Dermis microvascular lymphatic vessel endothelial cell (primary cell): Measurements from ENCODE around the gene TARBP1. TPM values are rescaled to one million over a fixed set of nuclear protein-coding genes. Genes with fewer than 3 reads are reported as not detected.
"Not testable (repeated sequence)": the region's sequence is repeated elsewhere in the genome, so short reads cannot be mapped to it uniquely, and the experiment has no call there.

Experiments
- DNase-seq, 2 donors: peaks; one replicate each; pipeline versions ENCODE4 v3.0.0 to v3.0.0-alpha.2; 2010; ENCODE audit warnings: low read depth in 2 of 2
- total RNA-seq: library from RNA; depleted of rRNA; stranded (reverse); fragments of >200 nt; gene quantifications from 2 replicates; pipeline ENCODE4 v1.2.1, GENCODE V29; 2014

Gene TARBP1
- total RNA-seq, 1 donor from 2014 or later, result 14.4 TPM

DNA sequence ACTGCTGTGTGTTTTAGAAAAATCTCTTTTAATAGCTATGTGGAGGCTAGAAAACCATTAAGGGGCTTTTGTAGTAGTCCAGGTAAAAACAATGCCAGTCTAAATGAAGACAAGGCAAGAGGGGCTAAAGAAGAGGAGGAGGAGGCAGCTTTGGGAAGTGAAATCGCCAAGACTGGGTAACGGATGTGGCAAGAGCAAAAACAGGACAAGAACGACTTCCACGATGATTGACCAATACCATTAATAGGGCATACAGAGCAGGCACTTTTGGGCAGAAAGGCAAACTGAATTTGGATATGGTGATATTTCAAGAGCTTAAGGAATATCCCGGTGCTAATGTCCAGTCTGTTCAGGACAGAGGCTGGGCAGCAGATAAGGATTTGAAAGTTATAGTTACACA lies 83.7 kb downstream of the TARBP1 start:
- DNase-seq, result no peak

DNA sequence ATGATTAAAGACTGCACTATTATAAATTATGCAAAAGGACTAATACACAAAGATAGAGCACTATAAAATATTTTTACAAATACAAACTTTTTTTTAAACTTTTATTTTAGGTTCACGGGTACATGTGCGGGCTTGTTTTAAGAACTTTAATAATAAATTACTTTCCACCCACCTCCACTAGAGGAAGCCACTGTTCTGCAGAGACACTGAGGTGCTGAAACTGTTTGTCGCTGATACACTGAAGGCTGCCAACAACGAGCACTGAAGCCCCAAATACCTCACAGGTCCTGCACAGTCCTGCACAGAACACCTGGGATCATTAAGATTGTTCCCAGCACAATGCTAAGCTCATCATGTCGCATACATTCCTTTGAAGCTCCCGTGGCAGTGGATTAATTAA lies 85.8 kb downstream of the TARBP1 start:
- no peak for DNase-seq

DNA sequence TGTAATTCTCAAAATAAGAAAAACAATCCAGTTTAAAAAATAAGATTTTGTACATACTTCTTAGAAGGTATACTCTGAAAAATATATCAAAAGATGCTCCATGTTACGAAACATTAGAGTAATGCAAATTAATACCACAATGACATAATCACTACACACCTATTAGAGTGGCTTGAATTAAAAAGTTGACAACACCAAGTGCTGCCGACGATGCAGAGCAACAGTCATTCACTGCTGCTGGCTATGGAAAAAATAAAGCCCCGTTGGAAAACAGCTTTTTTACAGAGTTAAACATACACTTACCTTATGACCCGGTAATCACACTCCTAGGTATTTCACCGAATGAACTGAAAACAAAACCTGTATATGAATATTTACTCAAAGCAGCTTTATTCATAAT lies 90.9 kb downstream of the TARBP1 start:
- DNase-seq, result no peak

DNA sequence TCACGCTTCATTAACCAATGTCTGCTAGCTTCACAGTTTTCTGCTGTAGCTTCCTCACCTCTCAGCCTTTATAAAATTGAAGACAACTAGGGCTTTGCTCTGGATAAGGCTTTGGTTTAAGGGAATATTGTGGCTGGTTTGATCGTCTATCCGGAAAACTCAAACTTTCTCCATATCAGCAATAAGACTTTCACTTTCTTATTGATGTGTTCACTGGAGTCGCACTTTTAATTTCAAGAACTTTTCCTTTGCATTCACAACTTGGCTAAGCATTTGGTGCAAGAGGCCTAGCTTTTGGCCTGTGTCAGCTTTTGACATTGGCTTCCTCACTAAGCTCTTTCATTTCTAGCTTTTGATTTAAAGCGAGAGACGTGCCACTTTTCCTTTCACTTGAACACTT lies 92.9 kb downstream of the TARBP1 start:
- DNase-seq, result no peak

DNA sequence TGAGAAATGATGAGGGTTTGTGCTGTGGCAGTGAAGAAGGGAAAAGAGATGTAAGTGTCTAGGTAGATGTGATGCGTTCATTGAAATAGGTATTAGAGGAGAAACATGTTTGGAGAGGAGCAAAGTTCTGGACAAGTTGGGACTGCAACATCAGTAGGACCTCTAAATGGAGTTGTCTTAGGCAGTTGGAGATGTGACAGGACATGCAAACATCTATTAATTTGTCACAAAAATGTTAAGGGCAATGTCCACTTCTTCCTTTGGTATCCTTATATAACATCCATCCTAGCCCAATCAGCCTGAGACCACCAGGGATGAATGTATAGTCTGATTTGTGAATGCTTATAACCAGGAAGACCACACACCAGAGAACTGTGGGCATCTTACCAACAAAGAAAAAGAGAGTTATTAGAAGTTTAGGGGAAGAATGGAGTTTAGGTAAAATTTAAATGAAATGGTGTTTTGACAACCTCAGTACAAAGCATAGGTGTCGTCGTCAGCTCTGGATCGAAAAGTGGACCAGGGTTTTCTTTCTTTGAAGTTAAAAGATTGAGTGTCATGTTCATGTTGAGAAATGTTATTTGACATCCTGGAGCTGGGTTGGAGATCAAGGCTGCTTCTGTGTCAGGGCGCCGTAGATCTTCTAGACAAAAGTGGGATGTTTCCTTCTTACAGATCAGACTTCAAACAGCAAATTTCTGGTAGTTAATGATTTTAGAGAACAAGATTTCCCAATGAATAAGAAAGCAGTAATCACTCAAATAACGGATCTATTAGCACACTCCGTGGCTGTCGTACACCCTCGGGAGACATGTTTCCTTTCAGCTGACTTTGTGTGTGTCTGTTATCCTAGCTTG lies 97.1 kb downstream of the TARBP1 start:
- no peak for DNase-seq

DNA sequence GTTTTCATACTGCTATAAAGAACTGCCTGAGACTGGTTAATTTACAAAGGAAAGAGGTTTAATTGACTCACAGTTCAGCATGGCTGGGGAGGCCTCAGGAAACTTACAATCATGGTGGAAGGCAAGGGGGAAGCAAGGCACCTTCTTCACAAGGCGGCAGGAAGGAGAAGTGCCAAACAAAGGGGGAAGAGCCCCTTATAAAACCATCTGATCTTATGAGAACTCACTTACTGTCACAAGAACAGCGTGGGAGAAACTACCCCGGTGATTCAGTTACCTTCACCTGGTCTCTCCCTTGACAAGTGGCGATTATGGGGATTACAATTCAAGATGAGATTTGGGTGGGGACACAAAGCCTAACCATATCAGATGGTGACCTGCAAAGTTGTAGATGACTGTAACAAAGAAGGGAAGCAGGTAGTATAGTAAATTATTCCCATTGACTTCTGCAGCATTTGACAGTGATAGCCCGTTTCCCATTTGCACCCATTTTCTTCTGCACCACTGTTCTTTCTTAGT lies 99.3 kb downstream of the TARBP1 start:
- DNase-seq, result not testable (repeated sequence)

DNA sequence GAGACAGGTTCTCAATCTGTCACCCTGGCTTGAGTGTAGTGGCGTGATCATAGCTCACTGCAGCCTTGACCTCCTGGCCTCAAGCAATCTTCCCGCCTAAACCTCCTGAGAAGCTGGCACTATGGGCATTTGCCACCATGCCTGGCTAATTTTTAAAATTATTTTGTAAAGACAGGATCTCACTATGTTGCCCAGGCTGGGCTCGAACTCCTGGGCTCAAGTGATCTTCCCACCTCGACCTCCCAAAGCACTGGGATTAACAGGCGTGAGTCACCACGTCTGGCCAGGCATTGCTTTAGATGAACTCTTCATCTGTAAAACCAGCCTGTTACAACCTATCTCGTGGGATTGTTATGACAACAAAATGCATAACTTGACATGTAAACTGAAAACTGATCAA lies 103.3 kb downstream of the TARBP1 start:
- DNase-seq, result no peak

DNA sequence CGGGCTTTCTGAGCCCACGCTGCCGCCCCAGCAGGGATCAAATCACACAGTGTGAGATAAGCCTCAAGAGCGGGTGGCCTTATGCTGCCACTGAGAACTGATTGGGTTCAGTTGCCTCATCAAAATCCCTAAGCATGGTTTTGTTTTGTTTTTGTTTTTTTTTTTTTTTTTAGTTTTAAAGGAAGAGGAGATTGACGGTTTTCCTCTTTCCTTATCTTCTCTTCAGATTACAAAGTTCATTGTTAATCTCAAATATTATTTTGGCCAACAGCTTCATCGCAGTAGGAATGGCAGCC lies 105.1 kb downstream of the TARBP1 start:
- no peak for DNase-seq

DNA sequence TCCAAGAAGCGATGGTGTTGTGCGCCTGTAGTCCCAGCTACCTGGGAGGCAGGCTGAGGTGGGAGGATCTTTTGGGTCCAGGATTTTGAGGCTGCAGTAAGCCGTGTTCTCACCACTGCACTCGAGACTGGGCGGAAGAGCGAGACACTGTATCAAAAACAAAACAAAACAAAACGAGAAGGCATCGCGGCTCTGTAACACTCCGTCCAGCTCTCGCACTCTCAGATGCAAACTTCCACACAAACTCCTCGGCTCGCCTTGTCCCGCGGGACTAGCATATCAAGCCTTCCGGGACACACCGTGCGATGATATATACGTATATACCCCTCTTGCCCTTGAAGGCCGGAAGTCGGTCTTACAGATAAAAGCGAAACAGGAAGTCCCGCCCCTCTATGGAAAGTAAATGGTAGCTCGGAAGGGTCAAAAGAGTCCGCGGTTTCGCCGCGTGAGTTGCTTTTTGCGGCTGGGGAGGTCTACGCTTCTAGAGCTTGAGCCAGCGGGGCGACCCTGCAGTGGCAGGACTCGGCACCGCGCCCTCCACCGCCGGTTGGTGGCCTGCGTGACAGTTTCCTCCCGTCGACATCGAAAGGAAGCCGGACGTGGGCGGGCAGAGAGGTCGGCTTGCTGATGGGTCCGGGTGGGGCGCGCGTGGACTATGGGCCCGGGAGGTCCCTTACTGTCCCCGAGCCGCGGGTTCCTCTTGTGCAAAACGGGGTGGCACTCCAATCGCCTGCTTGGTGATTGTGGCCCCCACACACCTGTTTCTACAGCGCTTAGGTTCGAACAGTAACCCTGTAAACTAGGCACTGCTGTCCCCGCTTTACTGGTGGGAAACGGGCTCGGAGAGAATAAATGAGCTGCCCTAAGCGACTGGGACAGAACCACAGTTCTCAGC lies 105.7 kb downstream of the TARBP1 start, which contains the start of gene COA6:
Gene COA6, plus strand, starts transcription at position 393 of the 895 bp plus-strand sequence. Its CDS starts 11 bp downstream, at position 404.
- DNase-seq, result peak; percentile 96 to 98

DNA sequence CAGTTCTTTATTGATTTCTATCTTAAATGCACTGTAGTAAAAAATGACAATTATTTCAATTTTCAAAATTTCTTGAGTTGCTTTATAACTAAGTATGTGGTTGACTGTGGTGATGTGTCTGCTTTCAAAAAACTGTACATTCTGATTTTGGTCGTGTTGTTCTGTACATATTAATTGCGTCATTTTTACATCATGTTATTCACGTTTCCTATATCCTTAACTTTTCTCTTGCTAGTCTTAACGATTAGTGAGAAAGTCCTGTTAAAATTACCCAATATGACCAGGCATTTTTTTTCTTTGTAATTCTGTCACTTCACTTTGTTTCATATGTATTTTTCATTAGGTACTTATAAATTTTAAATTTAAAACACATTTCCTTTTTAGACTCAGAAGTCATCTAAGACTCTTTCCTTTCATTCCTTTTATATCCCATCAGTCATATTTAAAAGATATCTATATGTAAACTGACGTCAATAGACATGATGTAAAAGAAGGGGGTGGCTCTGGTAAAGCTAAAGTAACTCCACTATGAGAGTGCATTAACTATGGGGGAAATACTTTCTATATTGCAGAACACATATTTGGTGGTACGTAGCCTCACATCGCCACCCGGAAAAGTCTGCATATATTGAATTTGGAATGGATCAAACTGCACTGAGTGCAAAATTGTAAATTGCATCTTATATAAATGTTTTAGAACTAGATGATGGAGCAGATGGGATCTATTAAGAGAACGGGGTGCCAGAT lies 106.8 kb downstream of the TARBP1 start:
- no peak for DNase-seq

DNA sequence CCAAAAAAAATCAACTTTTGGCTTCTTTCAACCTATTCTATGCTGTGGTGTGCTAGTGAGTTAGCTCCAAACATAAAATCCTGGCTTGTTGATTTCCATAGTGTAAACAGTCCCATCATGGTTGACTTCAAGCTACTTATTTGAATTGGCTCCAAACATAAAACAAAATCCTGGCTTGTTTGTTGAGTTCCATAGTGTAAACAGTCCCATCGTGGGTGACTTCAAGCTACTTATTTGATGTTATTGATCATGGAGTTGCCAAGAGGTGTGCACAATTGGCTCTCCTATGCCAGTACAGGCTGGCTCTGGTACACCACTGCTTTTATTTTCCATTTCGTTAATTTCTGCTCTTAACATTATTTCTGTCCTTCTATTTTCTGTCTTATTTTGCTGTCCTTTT lies 107.6 kb downstream of the TARBP1 start:
- DNase-seq, result no peak

DNA sequence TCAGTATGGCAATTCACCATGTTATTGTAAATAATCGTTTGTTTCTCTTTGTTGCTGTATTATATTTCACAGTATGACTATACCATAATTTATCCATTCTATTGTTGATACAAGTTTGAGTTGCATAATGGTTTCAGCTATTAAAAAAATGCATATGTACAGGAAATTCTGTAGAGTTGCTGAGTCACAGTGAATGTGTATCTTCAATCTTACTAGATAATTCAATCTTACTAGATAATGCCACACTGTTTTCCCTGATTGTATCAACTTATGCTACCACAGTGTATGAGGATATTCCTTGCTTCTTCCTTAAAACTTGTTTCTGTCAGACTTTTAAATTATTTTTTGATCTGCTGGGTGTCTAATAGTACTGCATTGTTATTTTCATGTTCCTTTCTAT lies 109.2 kb downstream of the TARBP1 start:
- no peak for DNase-seq

DNA sequence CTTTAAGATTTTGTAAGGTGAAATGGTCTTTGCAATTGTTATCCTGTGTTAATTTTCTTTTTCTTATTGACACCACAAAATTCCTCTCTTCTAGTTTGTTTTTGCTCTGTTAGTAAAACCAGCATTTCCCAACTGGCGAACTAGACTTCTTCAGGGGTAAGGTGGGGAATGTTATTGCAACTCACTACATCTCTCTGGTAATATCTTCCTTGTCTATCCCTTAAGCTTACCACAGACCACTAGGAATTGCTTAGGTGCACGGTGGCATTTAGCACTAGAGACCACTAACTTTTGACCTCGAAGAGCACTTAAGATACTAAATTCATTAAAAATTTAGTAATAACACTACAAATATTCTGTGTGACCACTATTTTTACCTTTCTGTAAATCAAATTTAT lies 109.9 kb downstream of the TARBP1 start:
- DNase-seq, result no peak

DNA sequence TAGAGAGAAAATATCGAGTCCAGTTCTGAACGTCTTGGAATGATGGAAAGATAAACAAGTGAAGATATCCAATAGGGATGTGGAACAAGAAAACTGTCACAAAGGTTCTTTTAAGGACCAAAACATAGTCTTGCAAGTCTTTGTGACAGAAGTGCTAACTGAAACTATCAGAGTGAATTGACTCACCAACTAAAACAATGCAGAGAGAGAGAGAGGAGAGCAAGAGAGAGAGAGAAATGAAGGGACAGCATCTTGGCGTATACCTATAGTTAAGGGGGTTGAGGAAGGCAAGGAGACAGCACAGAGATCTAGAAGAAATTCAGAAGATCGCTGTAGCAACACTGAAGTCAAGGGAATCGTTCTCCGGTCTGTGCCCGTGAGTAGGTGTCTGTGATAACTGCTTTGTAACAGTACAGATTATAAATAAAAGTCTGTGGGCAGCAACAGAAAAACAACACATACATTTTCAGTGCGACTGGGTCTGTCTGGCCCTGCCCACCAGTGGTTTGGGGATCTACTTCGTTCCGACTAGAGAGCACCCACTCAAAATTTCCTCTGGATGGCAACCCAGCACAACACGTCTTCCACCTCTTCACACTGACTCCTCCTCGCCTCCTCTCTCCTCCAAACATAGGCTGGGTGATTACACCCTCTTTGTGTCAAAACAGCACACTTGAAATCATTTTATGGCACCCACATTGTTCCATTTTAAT lies 110.5 kb downstream of the TARBP1 start:
- DNase-seq, result no peak

DNA sequence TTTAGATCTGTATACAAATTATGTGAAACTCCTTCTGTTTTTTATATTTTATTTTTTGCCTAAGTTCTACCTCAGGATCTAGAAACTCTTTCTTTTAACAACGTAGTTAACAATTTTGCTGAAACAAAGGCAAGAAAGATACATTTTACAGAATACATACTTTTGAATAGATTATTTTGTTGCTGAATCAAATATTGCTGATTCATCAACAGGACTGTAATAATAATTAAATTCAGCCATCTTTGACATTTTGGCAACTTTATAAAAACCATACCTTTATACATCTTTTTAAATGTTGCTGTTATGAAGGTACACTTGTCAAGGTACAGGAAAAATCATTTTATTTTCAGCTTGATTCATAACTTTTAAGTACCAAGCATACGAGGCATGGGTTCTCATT lies 116.4 kb downstream of the TARBP1 start:
- DNase-seq, result no peak

DNA sequence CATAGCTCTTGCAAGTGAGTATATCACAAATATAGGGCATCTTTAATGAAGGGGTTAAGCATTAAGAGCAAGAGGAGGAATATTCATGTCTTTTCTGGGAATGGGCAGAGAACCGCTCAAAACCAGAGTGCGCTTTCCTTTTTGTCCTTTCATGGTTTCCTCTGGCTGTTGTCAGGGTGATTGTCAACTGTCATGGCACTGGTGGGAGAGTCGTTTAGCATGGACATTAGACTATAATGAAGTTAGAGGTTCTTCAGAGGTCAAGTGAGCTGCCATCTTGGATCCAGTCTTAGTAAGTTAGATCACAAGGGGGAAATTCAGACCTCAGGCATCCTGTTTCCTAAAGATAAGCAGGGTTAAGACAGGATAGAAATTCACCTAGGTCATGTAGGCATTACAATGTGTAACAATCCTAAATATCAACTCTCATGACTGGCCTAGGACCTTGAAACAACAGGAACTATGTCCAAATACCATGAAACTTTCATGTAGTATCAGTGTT lies 117.8 kb downstream of the TARBP1 start:
- no peak for DNase-seq

DNA sequence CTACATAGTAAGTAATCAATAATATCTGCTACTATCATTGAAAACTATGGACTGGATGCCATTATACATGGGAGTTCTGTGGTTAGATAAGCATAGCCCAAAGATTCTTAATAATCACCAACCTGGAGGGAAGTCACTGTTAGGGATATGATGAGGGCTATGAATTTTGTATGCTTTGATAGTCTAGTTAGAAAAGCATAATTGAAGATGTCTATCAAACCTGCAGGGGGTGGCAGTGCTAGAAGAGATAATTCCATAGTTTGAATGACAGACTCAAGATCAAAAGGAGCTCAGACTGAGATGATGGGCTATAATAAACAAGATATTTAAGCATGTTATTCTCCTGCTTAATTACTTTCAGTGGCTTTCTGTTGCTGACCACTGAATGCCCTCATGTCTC lies 121.1 kb downstream of the TARBP1 start:
- DNase-seq, result no peak

DNA sequence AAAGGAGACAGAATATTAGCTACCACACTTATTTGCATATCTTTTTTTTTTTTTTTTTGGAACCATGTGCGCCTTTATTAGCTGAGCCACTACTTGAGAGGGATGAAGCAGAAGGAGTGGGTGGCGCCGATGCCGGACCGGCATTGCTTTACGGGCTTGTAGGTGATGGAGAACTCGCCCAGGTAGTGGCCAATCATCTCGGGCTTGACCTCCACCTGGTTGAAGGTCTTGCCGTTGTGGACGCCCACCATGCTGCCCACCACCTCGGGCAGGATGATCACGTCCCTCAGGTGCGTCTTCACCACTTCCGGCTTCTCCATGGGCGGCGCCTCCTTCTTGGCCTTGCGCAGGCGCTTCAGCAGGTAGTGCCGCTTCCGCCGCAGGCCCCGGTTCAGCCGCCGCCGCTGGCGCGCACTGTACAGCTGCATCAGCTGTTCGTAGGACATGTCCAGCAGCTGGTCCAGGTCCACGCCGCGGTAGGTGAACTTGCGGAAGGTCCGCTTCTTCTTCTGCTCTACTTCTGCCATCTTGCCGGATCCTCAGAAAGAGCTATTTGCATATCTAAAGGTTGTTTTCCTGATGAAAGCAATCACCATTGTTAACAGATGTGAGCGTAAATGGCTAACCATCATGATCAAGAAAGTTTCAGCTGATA lies 122.2 kb downstream of the TARBP1 start:
- not testable (repeated sequence) for DNase-seq

DNA sequence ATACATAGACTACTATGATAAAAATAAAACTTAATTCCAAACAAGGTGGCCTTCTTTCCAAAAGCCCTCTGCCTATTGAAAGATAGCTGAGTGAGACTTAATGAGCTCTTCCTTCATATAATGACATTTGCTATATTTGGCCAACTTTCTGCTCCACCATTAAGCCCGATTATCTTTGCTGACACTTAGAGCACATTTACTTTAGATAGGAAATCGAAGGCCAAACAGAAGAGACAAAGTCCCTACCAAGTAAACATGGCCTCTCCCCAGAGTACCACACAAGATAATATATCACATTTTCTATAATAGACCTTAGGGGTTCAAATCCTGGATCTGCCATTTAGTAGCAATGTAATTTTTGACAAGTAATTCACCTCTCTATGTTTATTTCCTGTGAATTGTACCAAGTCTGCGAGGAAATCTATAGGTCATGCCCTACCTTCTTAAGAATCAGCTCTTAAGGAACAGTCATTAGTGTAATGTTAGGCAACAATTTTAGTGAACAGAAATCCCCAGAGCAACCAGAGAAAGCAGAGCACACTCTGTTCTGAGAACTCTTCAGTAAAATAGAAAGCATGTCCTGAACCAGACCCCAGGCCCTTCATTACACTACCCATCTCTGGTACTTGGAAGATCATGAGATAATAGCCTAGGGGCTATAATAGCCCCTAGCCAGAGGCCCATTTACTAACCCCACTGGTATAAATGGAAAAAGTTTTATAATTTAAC lies 123.0 kb downstream of the TARBP1 start:
- no peak for DNase-seq

DNA sequence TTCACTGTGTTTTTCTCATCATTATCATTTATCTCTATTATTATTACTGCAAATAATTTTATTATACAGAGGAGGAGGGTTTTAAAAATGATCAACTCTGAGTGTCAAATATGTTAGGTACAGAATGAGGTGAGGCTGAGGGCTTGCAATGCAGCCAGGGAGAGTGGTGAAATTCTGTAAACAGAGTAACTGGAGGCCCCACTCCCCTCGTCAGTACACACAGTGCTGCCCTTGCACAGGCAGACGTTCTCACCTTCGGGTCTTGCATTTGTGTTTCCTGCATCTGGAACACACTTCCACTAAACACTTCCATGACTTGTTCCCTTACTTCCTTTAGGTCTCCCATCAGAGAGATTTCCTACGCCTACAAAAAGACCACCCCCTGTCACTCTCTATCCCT lies 130.0 kb downstream of the TARBP1 start:
- no peak for DNase-seq
